Endodermal cell (in vitro differentiated cells): ENCODE measurements around the gene ST6GALNAC1. TPM values are rescaled to one million over a fixed set of nuclear protein-coding genes. Genes with fewer than 3 reads are reported as not detected.

Experiments used
- DNase-seq: peaks from one replicate; pipeline ENCODE4 v3.0.0-alpha.2; 2017
- H3K27ac ChIP-seq: 2 replicates; pipeline ENCODE4 v1.5.1; 2013; ENCODE audit warnings: mild to moderate bottlenecking, low read depth, low read length, moderate library complexity
- H3K27me3 ChIP-seq: 2 replicates; pipeline ENCODE4 v1.6.1; 2013; ENCODE audit warnings: mild to moderate bottlenecking, low read length, moderate library complexity; ENCODE audit not compliant: insufficient read depth, control insufficient read depth, poor library complexity, severe bottlenecking
- H3K36me3 ChIP-seq: 2 replicates; pipeline ENCODE4 v1.7.0; 2013; ENCODE audit warnings: mild to moderate bottlenecking, low read length, moderate library complexity; ENCODE audit not compliant: control insufficient read depth, insufficient read depth
- H3K4me1 ChIP-seq: one replicate; pipeline ENCODE4 v1.7.0; 2013; ENCODE audit warnings: low read length; ENCODE audit not compliant: control insufficient read depth, insufficient read depth
- H3K4me3 ChIP-seq: 2 replicates; pipeline ENCODE4 v1.5.1; 2013; ENCODE audit warnings: mild to moderate bottlenecking, low read length, moderate library complexity
- H3K9ac ChIP-seq: 2 replicates; pipeline ENCODE4 v1.6.1; 2013; ENCODE audit warnings: mild to moderate bottlenecking, low read length, moderate library complexity; ENCODE audit not compliant: poor library complexity, severe bottlenecking; ENCODE audit errors: extremely low read depth
- H3K9me3 ChIP-seq: 2 replicates; pipeline ENCODE4 v1.6.1; 2013; ENCODE audit warnings: mild to moderate bottlenecking, low read length, moderate library complexity; ENCODE audit not compliant: control insufficient read depth
- H3K27ac Mint-ChIP-seq: 2 replicates; pipeline ENCODE4 v1.8.0; 2020; ENCODE audit warnings: mixed read lengths
- H3K27me3 Mint-ChIP-seq: 2 replicates; pipeline ENCODE4 v1.8.0; 2021; ENCODE audit warnings: mild to moderate bottlenecking, mixed read lengths; ENCODE audit not compliant: insufficient read depth
- H3K36me3 Mint-ChIP-seq: 2 replicates; pipeline ENCODE4 v1.8.0; 2020; ENCODE audit warnings: low read depth, mixed read lengths
- H3K4me1 Mint-ChIP-seq: 2 replicates; pipeline ENCODE4 v1.8.0; 2020; ENCODE audit warnings: mixed read lengths
- H3K4me3 Mint-ChIP-seq: 2 replicates; pipeline ENCODE4 v1.8.0; 2020; ENCODE audit warnings: mild to moderate bottlenecking, moderate library complexity, mixed read lengths
- H3K9me3 Mint-ChIP-seq: 2 replicates; pipeline ENCODE4 v1.8.0; 2020; ENCODE audit warnings: mild to moderate bottlenecking, mixed read lengths
- WGBS, 2 experiments: methylation state at CpG; one replicate each; pipeline versions ENCODE4 v1.1.5 to v1.1.7; 2013; ENCODE audit warnings: missing lambda C conversion rate in 2 of 2, mixed read lengths in 1 of 2; ENCODE audit not compliant: insufficient coverage in 1 of 2, insufficient read length in 1 of 2; 5-methylcytosine and 5-hydroxymethylcytosine counted together
- total RNA-seq, 2 donors: library from RNA; stranded (reverse); fragmentation: NEBNext Ultra II Directional in 1 of 2; extraction: Animal tissue kit (Norgen Biotek cat#: 25700) in 1 of 2; gene quantifications; 2 replicates in 1 of 2; 3 replicates in 1 of 2; pipeline ENCODE4 v1.2.1, GENCODE V29; 2021
- TF ChIP-seq, protein P1 (sequence below): fragments of 200-600 bp; sonication (generic); conservative IDR thresholded peaks from 2 replicates; pipeline ENCODE4 v1.5.0; 2021; ENCODE audit warnings: antibody characterized with exemption, mild to moderate bottlenecking

Gene ST6GALNAC1
- total RNA-seq, 2 donors from 2014 or later = not detected

DNA sequence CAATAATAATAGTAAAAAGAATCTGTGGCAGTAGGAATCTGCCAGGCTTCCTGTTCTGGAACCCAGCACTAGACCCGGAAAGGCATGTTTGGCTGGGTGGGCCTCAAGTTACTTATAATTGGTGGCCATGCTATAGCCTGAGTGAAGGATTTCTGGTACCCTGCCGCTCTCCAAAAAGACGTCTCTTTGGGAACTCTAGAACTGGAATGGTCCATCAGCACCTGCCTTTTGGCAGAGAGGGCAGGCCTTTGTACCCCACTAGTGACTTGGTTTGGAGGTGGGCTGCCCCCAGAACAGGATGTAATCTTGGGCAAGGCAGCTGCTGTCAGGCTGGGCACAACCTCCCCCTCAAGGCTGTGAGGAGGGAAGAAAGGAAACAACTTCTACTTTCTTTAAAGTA, 29.3 kb upstream of the ST6GALNAC1 start:
- peak overlapping the region; percentile 79 for H3K4me3 Mint-ChIP-seq
- Histone ChIP-seq H3K27ac (no peak overlapping the region), H3K4me1 (no peaks in the 10 kb centered on the region), H3K4me3 (peak overlapping the region; percentile 94), H3K9me3 (no peaks in the 10 kb centered on the region), H3K36me3 (no peaks in the 10 kb centered on the region), H3K9ac (no peak overlapping the region), H3K27me3 (no peaks in the 10 kb centered on the region)
- H3K27me3 Mint-ChIP-seq = peaks cover 2% of the 10 kb centered on the region
- TF ChIP-seq, protein P1, sequence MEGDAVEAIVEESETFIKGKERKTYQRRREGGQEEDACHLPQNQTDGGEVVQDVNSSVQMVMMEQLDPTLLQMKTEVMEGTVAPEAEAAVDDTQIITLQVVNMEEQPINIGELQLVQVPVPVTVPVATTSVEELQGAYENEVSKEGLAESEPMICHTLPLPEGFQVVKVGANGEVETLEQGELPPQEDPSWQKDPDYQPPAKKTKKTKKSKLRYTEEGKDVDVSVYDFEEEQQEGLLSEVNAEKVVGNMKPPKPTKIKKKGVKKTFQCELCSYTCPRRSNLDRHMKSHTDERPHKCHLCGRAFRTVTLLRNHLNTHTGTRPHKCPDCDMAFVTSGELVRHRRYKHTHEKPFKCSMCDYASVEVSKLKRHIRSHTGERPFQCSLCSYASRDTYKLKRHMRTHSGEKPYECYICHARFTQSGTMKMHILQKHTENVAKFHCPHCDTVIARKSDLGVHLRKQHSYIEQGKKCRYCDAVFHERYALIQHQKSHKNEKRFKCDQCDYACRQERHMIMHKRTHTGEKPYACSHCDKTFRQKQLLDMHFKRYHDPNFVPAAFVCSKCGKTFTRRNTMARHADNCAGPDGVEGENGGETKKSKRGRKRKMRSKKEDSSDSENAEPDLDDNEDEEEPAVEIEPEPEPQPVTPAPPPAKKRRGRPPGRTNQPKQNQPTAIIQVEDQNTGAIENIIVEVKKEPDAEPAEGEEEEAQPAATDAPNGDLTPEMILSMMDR = no peak
- DNase-seq = no peak
- peaks cover 3% of the 10 kb centered on the region for H3K36me3 Mint-ChIP-seq
- H3K27ac Mint-ChIP-seq = no peak overlapping the region
- peaks cover 16% of the 10 kb centered on the region for H3K4me1 Mint-ChIP-seq
- H3K9me3 Mint-ChIP-seq = peaks cover 3% of the 10 kb centered on the region
- 94 to 100% methylated on average over 1 to 3 of the region's 3 CpGs for WGBS, 2 experiments

- no peaks in the 10 kb centered on the region for H3K27me3 ChIP-seq
- peak overlapping the region; percentile 90 for H3K27ac Mint-ChIP-seq
- no peaks in the 10 kb centered on the region for H3K9me3 ChIP-seq
- H3K36me3 Mint-ChIP-seq = peaks cover 3% of the 10 kb centered on the region
- TF ChIP-seq, protein P1 = no peak
- H3K36me3 ChIP-seq = no peaks in the 10 kb centered on the region
- H3K9ac ChIP-seq = peak overlapping the region; percentile 73
- WGBS, 2 experiments = 72 to 78% methylated on average over 11 to 13 of the region's 13 CpGs
- peaks cover 3% of the 10 kb centered on the region for H3K9me3 Mint-ChIP-seq
- peak overlapping the region; percentile 94 for H3K4me3 ChIP-seq
- H3K4me3 Mint-ChIP-seq = peak overlapping the region; percentile 79
- H3K27me3 Mint-ChIP-seq = peaks cover 2% of the 10 kb centered on the region
- H3K27ac ChIP-seq = no peak overlapping the region
- DNase-seq = no peak
- peaks cover 16% of the 10 kb centered on the region for H3K4me1 Mint-ChIP-seq
- H3K4me1 ChIP-seq = no peaks in the 10 kb centered on the region
These were observed 28.8 kb upstream of the ST6GALNAC1 start for GRCh38 chr17:76672270-76672851.

- no peaks in the 10 kb centered on the region for H3K36me3 ChIP-seq
- peaks cover 16% of the 10 kb centered on the region for H3K4me1 Mint-ChIP-seq
- H3K36me3 Mint-ChIP-seq = peaks cover 3% of the 10 kb centered on the region
- H3K27me3 ChIP-seq = no peaks in the 10 kb centered on the region
- DNase-seq = no peak
- 1% methylated on average over 19 of the region's 19 CpGs for WGBS, 2 experiments
- H3K9me3 Mint-ChIP-seq = peaks cover 3% of the 10 kb centered on the region
- TF ChIP-seq, protein P1 = no peak
- H3K4me1 ChIP-seq = no peaks in the 10 kb centered on the region
- H3K9ac ChIP-seq = peak overlapping the region; percentile 73
- peak overlapping the region; percentile 94 for H3K4me3 ChIP-seq
- H3K4me3 Mint-ChIP-seq = peak overlapping the region; percentile 79
- peak overlapping the region; percentile 90 for H3K27ac Mint-ChIP-seq
- no peak overlapping the region for H3K27ac ChIP-seq
- H3K27me3 Mint-ChIP-seq = peaks cover 2% of the 10 kb centered on the region
- no peaks in the 10 kb centered on the region for H3K9me3 ChIP-seq
These were observed 28.3 kb upstream of the ST6GALNAC1 start for GRCh38 chr17:76671912-76672262.
